Cortex of kidney (tissue), 1 donor: ENCODE data around the gene ASTN2.
"Not testable (repeated sequence)": the region's sequence is repeated elsewhere in the genome, so short reads cannot be mapped to it uniquely, and the experiment has no call there.

Source experiments
- DNase-seq: peaks from one replicate; lab custom pipeline; 2025; lab: John Stamatoyannopoulos, UW

The ASTN2 gene

DNA sequence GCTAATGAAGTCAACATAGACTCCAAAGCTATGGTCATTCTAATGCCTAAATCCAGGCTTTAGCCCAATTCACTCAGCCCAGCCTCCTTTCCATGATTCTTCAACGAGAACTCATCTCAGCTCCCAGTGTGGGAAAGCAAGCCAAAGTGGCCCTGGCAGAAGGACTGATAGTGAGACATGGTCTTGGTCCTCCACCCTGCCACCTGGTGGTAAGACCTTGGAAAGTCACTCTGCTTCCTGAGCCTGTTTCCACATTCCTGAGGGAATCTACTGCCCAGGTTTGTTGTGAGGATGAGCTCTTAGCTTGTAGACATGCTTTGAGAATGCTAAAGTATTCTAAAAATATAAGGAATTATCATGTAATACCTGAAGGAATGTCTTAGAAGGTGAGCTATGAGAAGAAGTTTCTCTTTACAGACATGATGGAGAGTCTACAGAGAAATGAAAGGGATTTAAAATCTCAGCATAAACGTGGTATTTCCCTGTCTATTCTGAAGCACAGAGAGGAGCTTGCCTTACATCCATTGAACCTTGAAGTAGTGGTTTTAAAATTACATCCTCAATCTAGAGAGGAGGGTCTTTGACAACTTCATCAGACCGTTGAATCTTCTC lies 554.2 kb downstream of the ASTN2 start:
- DNase-seq: no peak

GRCh38 chr9:116859763-116860162 lies 555.1 kb downstream of the ASTN2 start:
- no peak for DNase-seq

DNA sequence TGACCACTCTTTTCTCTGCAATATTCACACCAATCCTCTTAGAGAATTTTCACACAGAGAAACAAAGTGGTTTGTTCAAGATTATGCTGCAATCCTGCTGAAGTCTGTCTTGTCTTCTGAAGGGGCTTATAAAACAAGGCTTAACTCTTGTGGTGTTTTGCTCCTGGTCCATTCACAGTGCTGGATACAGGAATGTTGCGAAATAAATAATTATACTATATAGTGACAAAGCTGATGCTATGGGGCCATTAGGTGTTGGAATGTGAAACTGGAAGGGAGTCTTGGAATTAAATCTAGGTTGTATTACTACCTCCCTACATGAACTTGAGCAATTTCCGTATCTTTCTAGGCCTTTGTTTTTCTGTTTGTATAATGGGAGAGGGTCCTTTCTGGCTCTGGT lies 557.5 kb downstream of the ASTN2 start:
- DNase-seq: no peak

- no peak for DNase-seq
These were observed 558.8 kb downstream of the ASTN2 start for GRCh38 chr9:116855881-116856662.

- no peak for DNase-seq
These were observed 565.1 kb downstream of the ASTN2 start for GRCh38 chr9:116849721-116850120.

GRCh38 chr9:116844621-116845020 lies 570.2 kb downstream of the ASTN2 start:
- no peak for DNase-seq

- no peak for DNase-seq
These were observed 570.8 kb downstream of the ASTN2 start for GRCh38 chr9:116843863-116844620.

DNA sequence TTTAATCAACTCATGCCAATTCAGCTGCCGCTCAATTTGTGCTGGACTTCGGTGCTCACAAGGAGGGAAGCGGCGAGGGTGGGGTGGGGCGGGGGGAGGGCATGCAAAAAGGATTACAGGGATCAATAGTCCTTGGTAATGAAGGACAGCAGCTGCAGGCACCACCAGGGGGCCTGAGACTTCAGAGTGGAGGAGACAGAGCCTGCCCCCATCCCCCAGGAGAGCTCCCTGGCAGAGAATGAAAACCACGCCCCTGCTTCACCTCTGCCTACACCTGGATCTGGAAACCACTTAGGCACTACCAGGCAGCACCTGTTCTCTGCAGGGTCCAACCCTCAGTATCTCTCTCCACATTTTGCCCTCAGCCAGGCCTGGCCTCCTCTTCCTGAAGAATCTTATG lies 572.2 kb downstream of the ASTN2 start:
- DNase-seq: no peak

DNA sequence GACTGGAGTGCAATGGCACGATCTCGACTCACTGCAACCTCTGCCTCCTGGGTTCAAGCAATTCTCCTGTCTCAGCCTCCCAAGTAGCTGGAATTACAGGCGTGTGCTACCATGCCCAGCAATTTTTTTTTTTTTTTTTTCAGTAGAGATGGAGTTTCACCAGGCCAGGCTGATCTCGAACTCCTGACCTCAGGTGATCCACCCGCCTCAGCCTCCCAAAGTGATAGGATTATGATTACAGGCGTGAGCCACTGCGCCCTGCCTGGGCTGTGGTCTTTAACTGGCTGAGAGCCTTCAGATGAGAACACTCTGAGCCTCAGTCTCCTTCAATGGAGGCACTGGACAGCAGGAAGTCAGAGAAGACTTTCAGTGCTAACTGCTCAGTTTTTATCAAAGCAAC lies 576.4 kb downstream of the ASTN2 start:
- not testable (repeated sequence) for DNase-seq

GRCh38 chr9:116837018-116837989 lies 577.6 kb downstream of the ASTN2 start:
- no peak for DNase-seq

GRCh38 chr9:116830321-116830720 lies 584.5 kb downstream of the ASTN2 start:
- DNase-seq: not testable (repeated sequence)

DNA sequence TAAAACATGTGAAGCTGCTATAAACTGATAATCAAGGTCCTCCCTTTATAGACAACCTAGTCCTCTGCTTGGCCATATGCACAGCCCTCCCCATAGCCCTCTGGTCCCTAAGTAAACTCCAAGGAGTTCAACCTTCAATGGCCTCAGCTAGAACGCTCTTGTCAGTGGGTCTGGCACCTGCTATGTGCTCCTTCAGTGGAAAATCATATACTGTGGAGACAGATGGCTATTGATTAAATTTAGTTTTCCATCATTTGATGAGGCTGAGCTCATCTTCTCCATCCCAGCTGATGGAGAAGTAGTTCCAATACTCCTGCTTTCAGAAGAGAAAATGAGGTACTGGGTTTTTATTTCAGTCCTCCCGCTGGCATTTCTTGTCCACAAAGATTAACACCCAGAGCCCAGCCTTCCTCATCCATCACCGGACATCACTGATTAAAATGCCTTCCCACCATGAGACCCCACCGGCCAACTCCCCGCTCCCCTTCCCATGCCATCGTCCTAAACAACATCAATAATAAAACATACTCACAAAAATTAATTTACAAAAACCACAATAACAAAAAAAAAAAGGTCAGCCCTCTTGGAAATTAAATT lies 593.1 kb downstream of the ASTN2 start:
- DNase-seq: no peak

- no peak for DNase-seq
These were observed 595.7 kb downstream of the ASTN2 start for GRCh38 chr9:116819116-116819515.

DNA sequence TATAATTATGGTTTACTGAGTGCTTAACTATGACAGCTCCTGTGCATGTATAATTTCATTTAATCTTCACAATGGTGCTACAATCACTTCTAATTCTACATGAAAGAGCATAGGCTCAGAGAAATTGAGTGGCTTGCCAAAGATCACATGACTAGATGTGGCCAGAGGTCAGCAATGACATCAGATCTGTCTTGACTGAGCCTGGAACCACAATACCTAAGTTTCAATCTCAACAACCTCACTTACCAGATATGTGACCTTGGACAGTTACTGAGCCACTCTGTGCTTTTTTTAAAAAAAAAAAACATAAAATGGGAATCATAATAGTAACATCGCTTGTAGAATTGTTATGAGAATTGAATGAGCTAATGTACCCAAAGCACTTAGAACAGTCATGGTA lies 597.1 kb downstream of the ASTN2 start:
- DNase-seq: no peak

- no peak for DNase-seq
These were observed 598.4 kb downstream of the ASTN2 start for GRCh38 chr9:116816484-116816883.

DNA sequence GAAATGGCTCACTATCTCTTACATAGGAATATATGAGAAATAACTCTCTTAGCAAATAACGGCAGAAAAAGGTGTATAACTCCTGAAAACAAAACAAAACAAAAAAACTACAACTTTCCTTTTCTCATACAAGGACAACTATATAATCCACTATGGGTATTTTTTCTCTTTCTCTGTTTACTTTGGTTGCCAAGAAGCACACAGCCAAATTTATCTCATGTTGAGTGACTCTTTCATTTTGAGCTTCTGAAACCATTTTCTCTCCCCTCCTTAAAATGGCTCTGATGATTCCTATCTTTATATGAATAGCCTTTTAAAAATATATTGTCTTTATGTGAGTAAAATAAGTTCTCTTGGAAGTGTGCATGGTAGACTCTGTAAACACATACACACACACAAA lies 599.0 kb downstream of the ASTN2 start:
- no peak for DNase-seq

- no peak for DNase-seq
These were observed 601.9 kb downstream of the ASTN2 start for GRCh38 chr9:116813031-116813300.

- no peak for DNase-seq
These were observed 602.4 kb downstream of the ASTN2 start for GRCh38 chr9:116812231-116813030.

- DNase-seq: no peak
These were observed 605.2 kb downstream of the ASTN2 start for GRCh38 chr9:116809656-116810055.

GRCh38 chr9:116806075-116806474 lies 608.8 kb downstream of the ASTN2 start:
- no peak for DNase-seq

DNA sequence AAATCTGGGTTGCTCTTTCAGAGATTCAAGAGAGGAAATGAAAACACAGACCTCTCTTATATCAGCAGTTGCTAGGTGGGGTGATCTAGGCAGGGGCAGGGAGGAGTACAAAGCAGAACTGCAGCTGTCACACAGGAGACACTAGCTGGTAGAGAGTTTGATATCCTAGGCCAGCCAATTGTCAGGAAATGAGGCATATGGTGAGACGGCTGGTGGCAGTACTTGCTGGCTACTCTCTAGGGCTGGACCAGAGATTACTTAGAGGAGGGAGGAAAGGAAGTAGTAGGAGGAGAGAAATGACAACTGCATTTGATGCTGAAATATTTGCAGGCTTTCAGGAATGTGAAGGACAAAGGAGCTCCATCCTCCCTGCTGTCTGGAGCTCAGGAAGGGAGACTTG lies 614.0 kb downstream of the ASTN2 start:
- no peak for DNase-seq
